HepG2 (cell line): ENCODE measurements around the gene ARHGAP21.

Experiments
- CTCF ChIP-seq: sonication (generic); formaldehyde crosslinking; IDR thresholded peaks from 2 replicates; pipeline ENCODE4 v1.5.0; 2020; ENCODE audit warnings: mild to moderate bottlenecking, missing genetic modification reagents, moderate library complexity
- POLR2A ChIP-seq, 2 experiments: IDR thresholded peaks; 2 replicates each; pipeline ENCODE4 v1.6.1; 2011; ENCODE audit warnings: low read depth in 2 of 2, low read length in 2 of 2, mild to moderate bottlenecking in 1 of 2, moderate library complexity in 1 of 2; ENCODE audit not compliant: insufficient read depth in 1 of 2
- RAD21 ChIP-seq: fragments of 450-650 bp; formaldehyde crosslinking; IDR thresholded peaks from 2 replicates; pipeline ENCODE4 v1.5.0; 2020; ENCODE audit warnings: mild to moderate bottlenecking
- RNF2 ChIP-seq: fragments of 450-650 bp; conservative IDR thresholded peaks from 2 replicates; pipeline ENCODE4 v1.6.1; 2016; ENCODE audit warnings: low read depth
- TCF7L2 ChIP-seq: IDR thresholded peaks from 2 replicates; pipeline ENCODE4 v1.6.1; 2011; ENCODE audit warnings: mild to moderate bottlenecking, low read depth, low read length, moderate library complexity

GRCh38 chr10:24652381-24652957, 71.2 kb downstream of the ARHGAP21 start:
- TF ChIP-seq RNF2: no peak
- TF ChIP-seq POLR2A (IDR thresholded peaks at IDR 0.05; ENCODE audit: insufficient read depth in 1 of 2, low read depth in 2 of 2, low read length in 2 of 2): no peak
- no peak for TF ChIP-seq RAD21 (CRISPR knock-in tag)
- TF ChIP-seq CTCF (CRISPR knock-in tag): no peak
- no peak for TF ChIP-seq TCF7L2
